Kasumi-1 (cell line): ENCODE measurements around the gene CTNNA3.

Source experiments
- DNase-seq, 2 experiments: peaks; one replicate each; lab custom pipeline; 2025; lab: John Stamatoyannopoulos, UW

CTNNA3 gene

DNA sequence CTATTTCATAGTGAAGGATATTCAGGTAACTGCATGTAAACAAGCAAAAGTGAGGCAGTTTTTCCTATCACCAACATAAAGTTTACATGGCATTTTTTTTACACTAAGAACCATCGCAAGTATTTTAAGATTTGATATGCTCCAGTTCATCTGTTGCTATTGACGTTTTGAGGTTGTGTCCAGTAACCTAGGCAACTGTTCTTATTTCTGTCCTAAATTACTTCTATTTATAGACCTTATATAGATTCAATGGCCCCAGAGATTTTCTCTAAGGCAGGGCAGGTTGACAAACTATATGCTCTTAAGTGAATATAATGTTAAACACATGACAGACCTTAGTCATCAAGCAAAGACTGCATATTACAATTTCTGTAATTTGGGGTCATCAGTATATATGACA is 1600.4 kb downstream of the CTNNA3 start:
- no peak for DNase-seq

DNA sequence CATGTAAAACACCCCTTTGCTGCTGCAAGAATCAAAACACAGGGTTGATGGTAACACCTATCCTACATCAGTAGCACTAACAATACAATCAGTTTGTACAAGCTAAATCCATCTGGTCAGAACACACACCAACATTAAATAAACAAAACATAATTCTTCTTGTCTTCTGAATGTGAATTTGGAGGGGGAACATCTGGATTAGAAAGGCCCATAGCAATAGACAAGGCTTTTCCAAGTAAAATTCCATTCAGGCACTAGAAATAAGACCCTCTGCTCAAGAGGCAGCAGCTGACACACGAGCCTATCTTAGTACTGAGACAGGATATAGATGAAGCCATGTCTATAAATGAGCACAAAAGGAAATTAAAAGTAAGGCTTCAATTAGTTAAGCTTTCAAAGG is 1610.1 kb downstream of the CTNNA3 start:
- DNase-seq = no peak

DNA sequence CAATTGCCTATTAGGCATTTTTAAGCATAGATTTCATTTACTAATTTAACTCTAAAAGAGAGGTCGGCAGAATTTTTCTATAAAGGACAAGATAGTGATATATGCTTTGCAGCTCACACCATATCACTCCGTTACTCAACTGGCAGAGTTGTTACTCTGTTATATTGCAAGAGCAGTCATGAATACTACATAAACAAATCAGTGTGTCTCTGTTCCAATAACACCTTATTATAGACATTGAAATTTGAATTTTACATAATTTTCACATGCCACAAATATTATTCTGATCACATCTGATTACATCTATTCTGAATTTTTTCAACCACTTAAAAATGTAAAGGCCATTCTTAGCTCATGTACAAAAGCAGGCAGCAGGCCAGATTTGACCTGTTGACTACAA is 1624.1 kb downstream of the CTNNA3 start:
- DNase-seq = no peak

DNA sequence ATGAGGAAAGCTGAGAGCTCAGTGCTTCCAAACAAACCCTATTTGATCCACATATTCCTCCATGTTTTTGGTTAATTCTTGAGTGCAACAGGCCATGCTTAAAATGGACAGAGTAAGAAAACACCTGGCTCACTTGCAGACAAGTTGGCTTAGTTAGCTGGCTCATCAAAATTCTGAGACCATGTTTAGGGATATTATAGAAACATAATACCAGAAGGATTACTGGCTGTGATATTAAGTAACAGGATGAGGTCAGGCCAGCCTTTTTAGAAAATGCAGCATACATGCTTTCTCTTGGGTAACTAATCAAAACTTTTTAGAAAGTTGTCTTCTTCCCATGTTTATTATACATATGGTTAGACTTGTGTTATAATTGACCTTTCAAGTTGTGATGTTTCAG is 1637.4 kb downstream of the CTNNA3 start:
- DNase-seq = no peak

DNA sequence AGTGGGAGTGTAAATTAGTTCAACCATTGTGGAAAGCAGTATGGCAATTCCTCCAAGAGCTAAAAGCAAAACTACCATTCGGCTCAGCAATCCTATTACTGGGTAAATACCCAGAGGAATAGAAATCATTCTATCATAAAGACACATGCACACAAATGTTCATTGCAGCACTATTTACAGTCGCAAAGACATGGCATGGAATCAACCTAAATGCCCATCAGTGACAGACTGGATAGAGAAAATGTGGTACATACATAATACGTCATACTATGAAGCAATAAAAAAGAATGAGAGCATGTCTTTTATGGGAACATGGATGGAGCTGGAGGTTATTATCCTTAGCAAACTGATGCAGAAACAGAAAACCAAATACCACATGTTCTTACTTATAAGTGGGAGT is 1646.7 kb downstream of the CTNNA3 start:
- DNase-seq = no peak

GRCh38 chr10:66045859-66046258 is 1650.1 kb downstream of the CTNNA3 start:
- DNase-seq = no peak

DNA sequence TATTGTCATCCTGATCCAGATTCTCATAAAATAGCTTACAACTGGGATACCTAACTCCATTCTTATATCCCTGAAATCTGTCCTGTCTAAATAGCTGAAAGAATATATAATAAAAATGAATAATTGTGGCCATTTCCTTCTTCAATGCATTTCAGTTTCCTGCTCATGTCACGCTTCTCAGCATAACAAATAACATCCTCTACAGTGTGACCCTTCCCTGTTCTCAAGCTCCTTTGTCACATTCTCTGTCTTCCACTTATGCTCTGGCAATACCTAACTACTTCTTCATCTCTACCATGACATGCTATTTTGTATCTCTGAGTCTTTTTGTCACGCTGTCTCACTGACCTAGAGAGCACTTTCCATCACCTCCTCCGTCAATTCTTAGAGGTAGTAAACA is 1654.2 kb downstream of the CTNNA3 start:
- DNase-seq = no peak

- DNase-seq = no peak
Observed at GRCh38 chr10:66038623-66039022, 1657.4 kb downstream of the CTNNA3 start.

DNA sequence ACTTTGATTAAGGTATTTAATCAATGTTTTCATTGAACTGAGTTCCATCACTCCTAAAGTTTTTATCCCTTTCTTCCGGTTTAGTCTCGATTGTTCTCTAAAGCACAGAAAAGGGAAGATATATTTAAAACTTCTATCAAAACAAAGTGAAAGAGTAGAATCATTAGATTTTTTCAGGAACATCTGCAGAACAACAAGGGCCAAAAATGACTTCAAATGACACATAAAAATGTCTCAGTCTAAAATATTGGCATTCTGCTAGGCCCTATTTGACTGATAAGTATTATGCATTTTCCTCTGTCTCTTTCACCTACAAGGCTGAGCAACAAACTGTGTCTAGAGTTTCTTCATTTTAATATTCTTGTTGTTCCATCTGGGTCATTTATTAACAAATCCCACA is 1669.7 kb downstream of the CTNNA3 start:
- no peak for DNase-seq

DNA sequence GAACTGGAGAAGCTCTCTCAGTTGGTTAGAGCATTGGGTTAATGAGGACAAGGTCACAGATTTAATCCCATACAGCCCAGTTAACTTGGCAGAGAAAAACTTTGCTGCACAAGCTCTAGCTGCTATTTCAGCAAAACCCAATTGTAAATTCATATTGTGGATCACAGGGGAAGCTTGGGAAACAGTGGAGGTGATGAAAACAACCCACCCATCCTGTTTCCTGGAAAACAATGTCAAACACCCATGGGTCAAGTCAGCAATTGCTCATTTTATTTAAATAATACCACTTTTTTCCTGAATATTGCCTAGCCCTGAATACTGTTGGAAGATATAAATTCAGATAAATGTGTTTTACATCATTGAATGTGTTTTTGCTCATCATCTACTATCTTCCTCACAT is 1670.8 kb downstream of the CTNNA3 start:
- DNase-seq = no peak

DNA sequence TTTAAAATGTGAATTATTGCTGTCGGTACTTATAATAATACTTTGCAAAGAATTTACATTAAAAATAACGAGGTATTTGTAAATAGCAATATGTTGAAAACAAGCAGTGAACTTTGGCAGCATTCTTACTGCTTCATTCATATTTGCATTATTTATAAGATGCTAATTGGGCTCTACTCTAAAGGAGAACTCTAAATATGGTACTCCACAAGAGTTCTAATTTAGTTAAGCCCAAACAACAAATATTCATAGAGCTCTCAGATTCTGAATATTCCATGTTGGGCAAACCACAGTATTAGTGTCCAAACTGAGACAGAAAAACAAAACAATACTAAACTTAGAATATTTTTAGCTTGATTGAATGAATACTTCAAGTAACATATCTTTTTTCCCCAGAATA is 1674.6 kb downstream of the CTNNA3 start:
- DNase-seq = no peak

DNA sequence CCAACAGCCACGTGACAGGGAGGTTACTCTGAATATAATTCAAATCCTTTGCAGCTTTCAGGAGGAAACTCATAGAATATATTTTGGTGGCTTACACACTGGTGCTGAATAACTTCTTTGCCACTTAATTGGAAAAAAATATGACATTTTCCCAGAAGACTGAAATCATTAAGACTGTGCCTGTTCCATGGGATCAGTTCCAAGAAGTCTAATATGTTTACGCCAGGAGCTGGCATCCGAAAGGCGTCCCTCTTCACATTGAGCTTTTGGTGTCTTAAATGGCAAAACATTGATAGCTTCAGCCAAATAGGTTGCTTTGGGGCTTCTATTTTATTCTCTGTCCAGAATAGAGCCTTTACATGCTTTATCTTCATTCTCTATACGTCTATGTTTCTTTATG is 1687.8 kb downstream of the CTNNA3 start:
- no peak for DNase-seq

GRCh38 chr10:66006411-66006810 is 1689.6 kb downstream of the CTNNA3 start:
- no peak for DNase-seq

DNA sequence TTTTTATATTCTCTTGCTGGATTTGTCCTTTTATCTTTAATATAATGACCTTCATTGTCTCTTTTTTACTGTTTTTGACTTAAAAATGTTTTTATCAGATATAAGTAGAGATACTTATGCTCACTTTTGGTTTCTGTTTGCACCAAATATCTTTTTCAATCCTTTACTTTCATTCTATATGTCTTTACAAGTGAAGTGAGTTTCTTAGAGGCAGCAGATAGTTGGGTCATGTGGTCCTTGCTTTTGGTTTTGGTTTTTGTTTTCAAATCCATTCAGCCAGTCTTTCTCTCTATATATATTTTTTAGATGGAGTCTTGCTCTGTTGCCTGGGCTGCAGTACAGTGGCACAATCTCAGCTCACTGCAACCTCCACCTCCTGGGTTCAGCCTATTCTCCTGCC is 1702.5 kb downstream of the CTNNA3 start:
- DNase-seq = no peak

- no peak for DNase-seq
Observed at GRCh38 chr10:65968871-65969270, 1727.1 kb downstream of the CTNNA3 start.

DNA sequence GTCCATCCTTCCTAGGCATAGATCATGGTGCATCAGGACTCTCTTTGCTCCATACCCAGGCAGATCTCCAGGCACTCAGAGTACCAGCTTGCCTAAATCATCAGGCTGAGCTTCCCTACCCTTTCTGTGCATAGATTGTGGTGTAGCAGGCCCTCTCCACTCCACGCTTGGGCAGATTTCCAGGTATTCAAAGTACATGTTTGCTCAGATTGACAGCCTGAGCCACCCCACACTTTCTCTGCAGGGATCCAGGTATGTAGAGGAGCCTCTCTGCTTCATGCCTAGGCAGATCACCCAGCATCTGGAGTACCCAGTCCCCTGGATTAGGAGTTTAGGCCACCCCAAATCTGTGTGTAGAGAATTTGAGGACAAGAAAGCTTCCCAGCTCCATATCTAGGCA is 1727.6 kb downstream of the CTNNA3 start:
- no peak for DNase-seq

GRCh38 chr10:65964205-65964604 is 1731.8 kb downstream of the CTNNA3 start:
- DNase-seq = no peak

DNA sequence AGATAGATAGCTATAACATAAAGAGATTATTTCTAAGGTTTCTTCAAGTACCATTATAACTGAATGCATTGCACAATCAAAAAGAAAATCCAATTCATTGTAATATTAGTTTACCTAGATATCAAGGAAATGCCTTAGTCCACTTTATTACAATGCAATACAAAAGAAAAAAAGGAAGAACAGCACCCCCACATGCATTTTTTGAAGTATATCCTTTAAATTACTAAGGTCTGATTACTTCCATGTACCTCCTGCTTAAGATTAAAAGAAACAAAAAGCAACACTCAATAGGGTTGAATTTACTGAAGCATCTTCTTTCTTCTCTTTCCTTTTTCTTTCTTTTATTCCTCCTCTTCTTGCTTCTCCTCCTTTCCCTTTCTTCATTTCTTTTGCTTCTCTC is 1743.9 kb downstream of the CTNNA3 start:
- DNase-seq = peak; percentile 4 to 46

DNA sequence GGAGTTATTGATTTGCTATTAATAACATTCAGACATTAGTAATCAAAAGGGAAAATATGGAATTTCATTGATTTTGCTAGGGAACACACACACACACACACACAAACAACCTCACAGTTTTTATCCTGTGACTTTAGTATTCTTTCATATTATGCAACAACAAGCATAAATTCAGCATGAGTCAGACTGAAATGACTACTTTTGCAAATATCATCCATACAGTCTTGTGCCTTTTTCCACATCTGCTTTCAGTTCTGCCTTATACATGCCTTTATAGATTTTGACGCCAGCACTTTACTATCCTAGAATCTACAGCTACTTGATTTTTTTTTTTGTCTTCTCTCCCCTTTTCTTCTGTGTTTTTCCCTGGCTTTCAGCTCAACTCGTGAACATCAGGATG is 1745.9 kb downstream of the CTNNA3 start:
- DNase-seq = no peak

- DNase-seq = no peak
Observed at GRCh38 chr10:65949526-65949925, 1746.5 kb downstream of the CTNNA3 start.

DNA sequence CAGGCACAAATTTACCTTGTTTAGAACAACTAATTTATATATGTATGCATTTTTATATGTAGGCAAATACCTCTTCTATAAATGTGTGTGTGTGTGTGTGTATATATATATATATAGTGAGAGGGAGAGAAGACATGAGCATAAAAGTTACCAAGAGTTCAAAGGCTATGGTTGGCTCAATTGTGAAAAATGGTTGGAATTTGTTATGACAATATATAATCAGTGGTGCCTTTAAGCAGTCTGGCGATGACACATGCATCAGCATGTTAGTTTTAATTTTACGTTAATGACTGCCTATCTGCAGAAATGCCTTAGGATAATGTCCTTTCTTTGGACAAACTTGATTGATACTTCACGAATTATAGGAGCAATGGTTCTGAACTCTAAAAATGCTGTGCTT is 1750.9 kb downstream of the CTNNA3 start:
- DNase-seq = no peak

- no peak for DNase-seq
Observed at GRCh38 chr10:65943451-65943850, 1752.5 kb downstream of the CTNNA3 start.

DNA sequence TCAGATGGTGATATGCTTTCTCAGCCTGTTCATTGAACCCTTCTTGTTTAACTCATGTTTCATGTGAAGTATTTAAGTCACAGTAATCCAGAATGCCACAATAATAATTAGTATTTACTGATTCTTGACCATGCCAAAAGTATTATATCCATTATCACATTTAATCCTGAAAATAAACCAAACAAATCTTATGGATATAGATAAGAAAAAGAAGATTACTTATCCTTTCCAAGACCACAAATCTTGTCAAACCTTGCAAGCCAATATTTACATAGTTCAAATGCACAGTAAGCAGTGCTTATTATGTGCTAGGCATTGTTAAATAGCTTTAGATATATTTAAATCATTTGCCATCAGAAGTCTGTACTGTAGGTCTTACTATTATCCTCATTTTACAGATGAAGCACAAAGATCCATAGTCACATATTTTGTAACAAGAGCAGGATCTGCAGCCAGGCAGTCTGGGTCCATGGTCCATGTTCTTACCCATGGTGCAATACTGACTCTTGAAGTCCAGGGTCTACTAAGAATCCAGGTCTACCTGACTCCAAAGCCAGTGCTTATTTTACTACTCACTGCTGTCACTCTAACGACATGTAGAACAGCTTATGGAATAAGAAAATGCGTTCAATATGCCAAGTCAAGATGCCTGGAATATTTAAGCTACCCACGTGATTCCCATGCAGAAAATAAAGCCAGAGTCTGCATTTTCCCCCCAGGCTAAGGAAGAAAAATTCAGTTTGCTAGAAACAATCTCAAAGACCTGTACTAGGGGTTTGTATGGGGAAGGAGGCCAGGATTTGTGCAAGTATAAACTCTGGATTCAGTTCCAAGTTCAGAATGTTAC is 1755.0 kb downstream of the CTNNA3 start:
- no peak for DNase-seq

DNA sequence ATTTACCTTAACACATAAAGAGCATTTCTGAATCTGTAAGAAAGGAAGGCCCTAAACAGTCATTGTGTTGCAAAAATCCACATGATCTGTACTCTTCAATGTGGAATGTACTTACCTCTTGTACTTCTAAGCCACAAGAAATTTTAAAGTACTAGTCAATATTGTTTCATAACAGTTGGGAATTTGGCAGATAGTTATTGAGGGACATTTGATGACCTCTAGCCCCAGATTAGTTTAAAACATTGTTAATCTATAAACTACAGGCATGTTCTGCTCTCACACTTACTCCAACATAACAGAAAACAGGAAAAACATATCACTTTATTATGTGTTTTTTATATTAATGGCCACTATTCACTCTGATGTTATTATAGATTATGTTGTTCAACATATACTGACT is 1755.9 kb downstream of the CTNNA3 start:
- DNase-seq = no peak
